ENCODE data around the gene VPS13C. TPM values are rescaled to one million over a fixed set of nuclear protein-coding genes. Genes with fewer than 3 reads are reported as not detected.

Gene VPS13C
- total RNA-seq, 2 donors from 2014 or later: 28.7 to 47.2 TPM

DNA sequence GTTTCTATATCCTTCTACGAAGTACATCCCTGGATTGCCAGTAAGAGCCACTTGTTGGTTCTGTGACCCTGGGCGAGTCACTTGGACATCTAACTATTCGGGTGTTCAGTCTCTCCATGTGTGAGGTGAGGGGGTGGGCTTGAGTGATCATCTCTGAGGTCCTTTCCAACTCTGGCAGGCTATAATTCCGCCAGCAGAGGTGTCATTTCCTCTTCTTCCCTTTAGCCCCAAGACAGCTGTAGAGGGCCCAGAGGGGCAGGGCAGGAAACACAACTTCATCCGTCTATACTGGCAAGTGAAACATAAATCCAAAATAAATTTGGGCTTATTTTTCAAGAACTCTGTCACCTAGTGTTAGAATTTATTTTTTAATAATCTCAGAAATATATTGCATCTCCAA, 44.6 kb upstream of the VPS13C start:
- Histone ChIP-seq H3K27ac (ENCODE audit: low read depth, low read length) (no peak overlapping the region), H3K4me1 (ENCODE audit: control insufficient read depth, insufficient read depth, low read length) (no peaks in the 10 kb centered on the region), H3K9me3 (ENCODE audit: control insufficient read depth, low read length) (no peaks in the 10 kb centered on the region), H3K36me3 (ENCODE audit: control insufficient read depth, insufficient read depth, low read length) (no peaks in the 10 kb centered on the region), H3K4me3 (ENCODE audit: low read length) (no peak overlapping the region), H3K9ac (ENCODE audit: extremely low read depth, low read length, poor library complexity, severe bottlenecking) (no peak overlapping the region), H3K27me3 (ENCODE audit: control insufficient read depth, insufficient read depth, low read length, poor library complexity, severe bottlenecking) (no peaks in the 10 kb centered on the region)
- H3K27ac Mint-ChIP-seq: no peak overlapping the region
- H3K4me3 Mint-ChIP-seq: no peak overlapping the region
- H3K9me3 Mint-ChIP-seq: no peaks in the 10 kb centered on the region
- 92 to 100% methylated on average over 1 to 5 of the region's 5 CpGs for WGBS, 2 experiments (ENCODE audit: insufficient coverage in 1 of 2, insufficient read length in 1 of 2)
- no peaks in the 10 kb centered on the region for H3K36me3 Mint-ChIP-seq (ENCODE audit: low read depth)
- H3K4me1 Mint-ChIP-seq: peaks cover 6% of the 10 kb centered on the region
- DNase-seq: no peak
- TF ChIP-seq, protein P1, sequence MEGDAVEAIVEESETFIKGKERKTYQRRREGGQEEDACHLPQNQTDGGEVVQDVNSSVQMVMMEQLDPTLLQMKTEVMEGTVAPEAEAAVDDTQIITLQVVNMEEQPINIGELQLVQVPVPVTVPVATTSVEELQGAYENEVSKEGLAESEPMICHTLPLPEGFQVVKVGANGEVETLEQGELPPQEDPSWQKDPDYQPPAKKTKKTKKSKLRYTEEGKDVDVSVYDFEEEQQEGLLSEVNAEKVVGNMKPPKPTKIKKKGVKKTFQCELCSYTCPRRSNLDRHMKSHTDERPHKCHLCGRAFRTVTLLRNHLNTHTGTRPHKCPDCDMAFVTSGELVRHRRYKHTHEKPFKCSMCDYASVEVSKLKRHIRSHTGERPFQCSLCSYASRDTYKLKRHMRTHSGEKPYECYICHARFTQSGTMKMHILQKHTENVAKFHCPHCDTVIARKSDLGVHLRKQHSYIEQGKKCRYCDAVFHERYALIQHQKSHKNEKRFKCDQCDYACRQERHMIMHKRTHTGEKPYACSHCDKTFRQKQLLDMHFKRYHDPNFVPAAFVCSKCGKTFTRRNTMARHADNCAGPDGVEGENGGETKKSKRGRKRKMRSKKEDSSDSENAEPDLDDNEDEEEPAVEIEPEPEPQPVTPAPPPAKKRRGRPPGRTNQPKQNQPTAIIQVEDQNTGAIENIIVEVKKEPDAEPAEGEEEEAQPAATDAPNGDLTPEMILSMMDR (conservative IDR thresholded peaks at IDR 0.05): no peak
- no peaks in the 10 kb centered on the region for H3K27me3 Mint-ChIP-seq (ENCODE audit: insufficient read depth)

DNA sequence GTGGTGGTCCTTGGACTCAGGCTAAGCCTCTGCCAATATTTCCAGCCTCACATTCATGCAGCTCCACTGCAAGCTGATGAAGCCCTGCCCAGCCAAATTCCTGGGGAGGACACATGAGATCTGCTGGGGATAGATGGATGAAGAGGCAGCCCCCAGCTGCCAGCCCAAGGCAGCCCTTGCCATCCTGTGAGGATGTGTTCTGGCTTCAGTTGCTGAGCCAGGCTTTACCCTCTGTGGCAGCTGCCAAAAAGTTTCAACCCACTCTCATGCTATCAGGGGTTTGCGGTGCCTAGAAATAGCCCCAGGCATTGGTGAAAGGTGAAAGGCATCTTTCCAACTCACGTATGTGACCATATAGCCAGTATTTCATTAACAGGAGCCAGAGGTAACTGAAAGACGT, 44.2 kb upstream of the VPS13C start:
- Mint-ChIP-seq H3K9me3 (no peaks in the 10 kb centered on the region), H3K4me3 (no peak overlapping the region), H3K36me3 (ENCODE audit: low read depth) (no peaks in the 10 kb centered on the region), H3K27ac (no peak overlapping the region), H3K27me3 (ENCODE audit: insufficient read depth) (no peaks in the 10 kb centered on the region), H3K4me1 (peaks cover 6% of the 10 kb centered on the region)
- no peak overlapping the region for H3K9ac ChIP-seq (ENCODE audit: extremely low read depth, low read length, poor library complexity, severe bottlenecking)
- H3K27ac ChIP-seq (ENCODE audit: low read depth, low read length): no peak overlapping the region
- no peaks in the 10 kb centered on the region for H3K9me3 ChIP-seq (ENCODE audit: control insufficient read depth, low read length)
- H3K27me3 ChIP-seq (ENCODE audit: control insufficient read depth, insufficient read depth, low read length, poor library complexity, severe bottlenecking): no peaks in the 10 kb centered on the region
- 94 to 95% methylated on average over 2 to 3 of the region's 3 CpGs for WGBS, 2 experiments (ENCODE audit: insufficient coverage in 1 of 2, insufficient read length in 1 of 2)
- TF ChIP-seq, protein P1 (conservative IDR thresholded peaks at IDR 0.05): no peak
- no peak overlapping the region for H3K4me3 ChIP-seq (ENCODE audit: low read length)
- H3K36me3 ChIP-seq (ENCODE audit: control insufficient read depth, insufficient read depth, low read length): no peaks in the 10 kb centered on the region
- no peaks in the 10 kb centered on the region for H3K4me1 ChIP-seq (ENCODE audit: control insufficient read depth, insufficient read depth, low read length)
- no peak for DNase-seq

DNA sequence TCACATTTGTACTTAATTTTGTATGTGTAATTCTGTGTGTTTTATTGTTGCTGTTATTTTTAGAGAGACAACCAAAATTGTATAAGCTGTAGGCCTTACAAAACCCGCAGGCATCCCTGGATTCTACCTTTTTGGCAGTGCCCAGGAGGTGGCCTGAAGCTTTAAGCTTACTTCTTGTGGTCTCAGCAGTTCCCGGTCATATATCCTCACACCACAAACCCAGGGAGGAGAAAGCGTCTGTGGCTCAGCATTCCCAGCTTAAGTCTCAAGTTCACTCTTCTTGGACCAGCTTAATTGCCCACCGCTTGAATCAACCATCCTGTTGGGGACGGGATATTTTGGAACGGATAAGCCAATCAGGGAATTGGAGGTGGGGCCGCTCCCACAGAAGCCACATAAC, 43.2 kb upstream of the VPS13C start:
- no peak overlapping the region for H3K27ac ChIP-seq (ENCODE audit: low read depth, low read length)
- 88 to 89% methylated on average over 4 to 7 of the region's 7 CpGs for whole genome bisulfite sequencing, 2 experiments (ENCODE audit: insufficient coverage in 1 of 2, insufficient read length in 1 of 2)
- Mint-ChIP-seq H3K27ac (no peak overlapping the region), H3K4me3 (no peak overlapping the region), H3K27me3 (ENCODE audit: insufficient read depth) (no peaks in the 10 kb centered on the region), H3K36me3 (ENCODE audit: low read depth) (no peaks in the 10 kb centered on the region), H3K4me1 (peaks cover 6% of the 10 kb centered on the region), H3K9me3 (no peaks in the 10 kb centered on the region)
- DNase-seq: no peak
- no peak overlapping the region for H3K4me3 ChIP-seq (ENCODE audit: low read length)
- H3K9ac ChIP-seq (ENCODE audit: extremely low read depth, low read length, poor library complexity, severe bottlenecking): no peak overlapping the region
- no peaks in the 10 kb centered on the region for H3K4me1 ChIP-seq (ENCODE audit: control insufficient read depth, insufficient read depth, low read length)
- no peaks in the 10 kb centered on the region for H3K36me3 ChIP-seq (ENCODE audit: control insufficient read depth, insufficient read depth, low read length)
- TF ChIP-seq, protein P1 (conservative IDR thresholded peaks at IDR 0.05): no peak
- no peaks in the 10 kb centered on the region for H3K27me3 ChIP-seq (ENCODE audit: control insufficient read depth, insufficient read depth, low read length, poor library complexity, severe bottlenecking)
- H3K9me3 ChIP-seq (ENCODE audit: control insufficient read depth, low read length): no peaks in the 10 kb centered on the region
